HUDEP-2 (cell line): ENCODE measurements around the gene IDI1.
"Not testable (repeated sequence)": the region's sequence is repeated elsewhere in the genome, so short reads cannot be mapped to it uniquely, and the experiment has no call there.

ENCODE experiments used
- DNase-seq, 76 experiments: peaks; one replicate each; lab custom pipeline; 2025; ENCODE audit not compliant: unreplicated experiment in 76 of 76; lab: John Stamatoyannopoulos, UW

IDI1 gene

DNA sequence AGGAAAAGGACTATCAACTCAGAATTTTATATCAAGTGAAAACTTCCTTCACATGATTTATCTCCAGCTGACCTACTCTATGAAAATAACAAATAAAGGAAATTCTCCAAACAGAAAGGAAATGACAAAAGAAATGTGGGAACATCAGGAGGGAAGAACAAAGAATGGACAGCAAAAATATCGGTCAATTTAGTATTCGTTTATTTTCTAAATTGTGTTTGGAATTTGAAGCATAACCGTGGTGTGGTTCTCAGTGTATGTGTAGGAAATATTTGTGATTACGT is 16.0 kb upstream of the IDI1 start:
- DNase-seq: no peak

DNA sequence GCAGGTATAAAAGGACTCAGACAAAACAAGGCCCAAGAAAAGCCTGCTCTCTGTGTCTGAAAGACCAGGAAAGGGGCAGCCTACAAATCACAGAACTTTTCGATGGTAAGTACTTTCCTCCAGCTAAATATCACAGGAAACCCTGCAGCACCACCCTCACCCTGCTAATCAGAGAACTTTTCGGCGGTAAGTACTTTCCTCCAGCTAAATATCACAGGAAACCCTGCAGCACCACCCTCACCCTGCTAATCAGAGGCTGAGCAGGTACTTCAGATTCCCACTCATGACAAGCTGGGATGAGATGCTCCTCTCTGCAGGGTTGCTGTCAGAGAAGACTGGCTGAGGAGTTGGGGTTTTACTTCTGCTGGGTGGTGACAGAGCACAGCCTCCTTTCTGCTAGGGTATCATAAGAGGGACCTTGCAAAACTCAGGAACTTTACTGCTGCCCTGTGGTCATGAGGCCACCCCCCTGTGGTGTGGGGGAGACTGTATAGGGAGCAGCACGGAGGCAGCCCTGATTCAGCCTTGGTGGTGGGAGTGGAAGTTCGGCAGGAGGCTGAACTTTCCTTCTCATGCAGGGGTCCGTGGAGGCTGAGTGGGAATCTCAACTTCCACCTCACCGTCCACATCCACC is 14.4 kb upstream of the IDI1 start:
- no peak for DNase-seq

- DNase-seq: no peak
Observed at GRCh38 chr10:1061930-1062774, 13.2 kb upstream of the IDI1 start.

DNA sequence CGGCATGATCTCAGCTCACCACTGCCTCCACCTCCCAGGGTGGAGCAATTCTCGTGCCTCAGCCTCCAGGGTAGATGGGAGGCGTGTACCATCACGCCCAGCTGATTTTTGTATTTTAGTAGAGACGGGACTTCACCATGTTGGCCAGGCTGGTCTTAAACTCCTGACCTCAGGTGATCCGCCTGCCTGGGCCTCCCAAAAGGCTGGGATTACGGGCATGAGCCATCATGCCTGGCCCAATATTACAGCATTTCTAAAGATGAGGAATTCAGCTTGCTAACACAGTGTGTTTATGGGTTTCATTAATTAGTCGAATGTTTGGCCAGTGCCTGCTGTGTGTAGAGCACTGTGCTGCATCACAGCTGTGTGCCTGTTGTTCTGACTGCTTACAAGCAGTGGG is 11.0 kb upstream of the IDI1 start:
- no peak for DNase-seq

DNA sequence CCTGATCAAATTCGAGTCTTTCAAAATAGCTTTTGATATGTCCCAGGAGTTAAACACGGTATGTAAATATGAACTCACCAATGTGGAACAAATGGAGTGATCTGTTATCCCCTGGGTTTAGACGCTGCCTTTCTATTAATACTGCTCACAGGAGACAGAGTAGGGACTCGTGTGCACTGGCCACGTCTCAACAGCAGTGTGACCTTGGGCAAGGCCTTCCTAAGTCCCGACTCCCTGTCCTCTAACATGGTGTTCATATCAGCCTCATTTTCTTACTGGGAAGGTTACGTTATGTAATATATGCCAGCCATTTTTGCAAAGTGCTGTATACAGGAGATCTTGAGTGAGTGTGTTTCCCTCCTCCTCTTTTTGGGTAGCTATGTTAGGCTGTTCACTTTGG is 9.1 kb upstream of the IDI1 start:
- no peak for DNase-seq

- peak in 5 of 76 experiments; percentile 4 to 12 (median 7) for DNase-seq
Observed at GRCh38 chr10:1057106-1057657, 8.3 kb upstream of the IDI1 start.

DNA sequence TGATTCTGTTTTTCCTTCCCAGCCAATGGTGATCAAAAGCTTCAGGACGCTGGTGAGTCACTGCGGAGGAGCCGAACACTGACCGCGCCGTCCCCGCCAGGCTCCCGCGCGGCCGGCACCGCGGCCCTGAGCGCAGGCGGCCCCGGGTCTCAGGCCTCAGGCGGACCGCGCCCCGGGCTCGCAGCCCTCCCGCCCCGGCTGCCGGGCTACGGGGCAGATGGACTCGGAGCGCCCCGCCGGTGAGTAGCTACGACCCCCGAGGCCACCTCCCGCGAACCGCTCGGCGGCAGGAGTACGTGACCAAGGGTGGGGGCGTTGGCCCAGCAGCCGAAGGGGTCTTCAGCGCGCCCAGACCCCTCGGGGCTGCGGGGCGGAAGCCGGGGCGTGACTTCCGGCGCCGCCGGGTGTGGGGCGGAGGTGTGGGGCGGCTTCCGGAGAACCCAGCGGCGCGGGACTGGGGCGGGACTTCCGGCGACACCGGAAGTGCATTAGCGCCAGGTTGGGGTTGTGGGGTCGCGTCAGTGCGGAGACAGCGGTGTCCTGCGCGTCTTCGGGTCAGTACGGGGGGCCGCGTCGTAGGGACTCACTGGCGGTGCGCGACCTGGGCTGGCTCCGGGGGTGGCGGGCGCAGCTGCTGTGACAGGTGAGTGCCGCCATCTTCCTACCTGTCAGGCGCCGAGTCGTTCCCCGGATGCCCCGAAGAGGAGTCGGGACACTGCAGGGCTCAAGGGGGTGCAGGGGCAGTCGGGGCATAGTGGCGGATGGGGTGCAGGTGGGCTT is 7.6 kb upstream of the IDI1 start, which contains the start of gene WDR37:
Gene WDR37, plus strand, starts transcription at position 60 of the 780 bp plus-strand sequence. CDS start 15,771 bp downstream, outside the sequence.
- peak in 73 of 76 experiments; percentile 3 to 83 (median 67) for DNase-seq

DNA sequence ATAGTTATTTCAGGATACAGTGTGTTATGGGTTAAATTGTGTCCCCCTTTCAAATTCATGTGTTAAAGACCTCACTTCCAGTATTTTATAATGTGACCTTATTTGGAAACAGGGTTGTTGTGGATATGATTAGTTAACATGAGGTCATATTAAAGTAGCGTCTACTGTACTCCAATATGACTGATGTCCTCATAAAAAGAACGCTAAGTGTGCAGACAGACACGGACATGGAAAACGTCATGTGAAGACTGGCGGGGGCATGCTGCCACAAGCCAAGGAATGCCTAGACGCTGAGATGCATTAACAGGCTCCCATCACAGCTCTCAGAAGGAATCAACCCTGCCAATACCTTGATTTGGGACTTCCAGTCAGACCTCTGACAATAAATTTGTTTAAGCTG is 5.8 kb upstream of the IDI1 start:
- DNase-seq: no peak

- peak in 1 of 76 experiments; percentile 31 for DNase-seq
Observed at GRCh38 chr10:1050554-1050953, 1.6 kb upstream of the IDI1 start.

- DNase-seq: peak in 47 of 76 experiments; percentile 4 to 62 (median 31)
Observed at GRCh38 chr10:1050145-1050544, 1.2 kb upstream of the IDI1 start.

DNA sequence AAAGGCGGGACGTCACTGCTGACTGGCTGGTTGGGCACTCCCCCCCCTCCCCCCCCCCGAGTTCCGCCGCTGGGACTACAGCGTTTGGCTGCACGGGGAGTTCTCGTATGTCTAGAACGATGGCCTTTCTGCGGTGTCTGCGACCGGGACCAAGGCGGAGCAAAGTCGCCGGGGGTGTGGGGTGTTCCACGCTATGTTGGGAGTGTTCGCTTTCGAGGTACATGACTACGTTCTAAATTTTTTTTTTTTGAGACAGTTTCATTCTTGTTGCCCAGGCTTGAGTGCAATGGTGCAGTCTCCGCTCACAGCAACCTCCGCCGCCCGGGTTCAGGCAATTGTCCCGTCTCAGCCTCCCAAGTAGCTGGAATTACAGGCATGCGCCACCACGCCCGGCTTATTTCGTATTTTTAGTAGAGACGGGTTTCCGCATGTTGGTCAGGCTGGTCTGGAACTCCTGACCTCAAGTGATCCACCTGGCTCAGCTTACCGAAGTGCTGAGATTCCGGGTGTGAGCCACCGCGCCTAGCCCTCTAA is 573 bp upstream of the IDI1 start:
- DNase-seq: peak in 4 of 76 experiments; percentile 41 to 80 (median 54)

- DNase-seq: peak in 3 of 76 experiments; percentile 33 to 52 (median 50)
Observed at GRCh38 chr10:1048349-1048731, 579 bp downstream of the IDI1 start.

DNA sequence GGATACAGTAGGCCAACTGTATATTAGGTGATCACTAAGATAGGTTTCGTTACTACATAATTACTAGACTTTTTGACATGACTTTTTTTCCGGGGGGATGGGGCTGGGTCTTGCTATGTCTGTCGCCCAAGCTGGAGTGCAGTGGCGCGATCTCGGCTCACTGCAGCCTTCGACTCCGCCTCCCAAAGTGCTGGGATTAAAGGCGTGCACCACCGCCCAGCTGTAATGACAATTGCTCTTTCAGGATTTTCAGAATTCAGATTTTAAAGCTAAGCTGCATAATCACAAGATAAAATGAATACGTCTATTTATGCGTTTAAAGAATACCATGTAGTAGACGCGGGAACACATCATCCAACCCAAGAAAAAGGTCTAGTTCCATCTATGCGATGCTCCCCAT is 982 bp downstream of the IDI1 start:
- DNase-seq: peak in 26 of 76 experiments; percentile 2 to 35 (median 17)

- no peak for DNase-seq
Observed at GRCh38 chr10:1045415-1045814, 3.5 kb downstream of the IDI1 start.

DNA sequence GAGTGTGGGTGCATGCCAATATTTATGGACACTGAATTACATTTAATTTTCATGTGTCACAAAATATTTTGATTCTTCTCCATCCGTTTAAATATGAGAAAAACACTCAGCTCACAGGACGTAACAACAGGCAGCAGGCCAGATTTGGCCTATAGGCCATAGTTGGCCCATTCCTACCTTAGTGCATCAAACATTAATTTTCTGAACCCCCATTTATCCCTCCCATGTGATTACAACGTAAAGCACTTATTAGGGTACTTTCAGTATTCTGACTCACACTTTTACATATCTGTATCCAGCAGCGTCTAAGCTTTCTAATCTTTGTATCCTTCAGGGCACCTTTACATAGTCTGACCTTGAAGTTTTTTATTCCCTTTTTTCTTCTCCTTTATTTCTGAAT is 4.0 kb downstream of the IDI1 start:
- DNase-seq: no peak

- no peak for DNase-seq
Observed at GRCh38 chr10:1044146-1044545, 4.8 kb downstream of the IDI1 start.

DNA sequence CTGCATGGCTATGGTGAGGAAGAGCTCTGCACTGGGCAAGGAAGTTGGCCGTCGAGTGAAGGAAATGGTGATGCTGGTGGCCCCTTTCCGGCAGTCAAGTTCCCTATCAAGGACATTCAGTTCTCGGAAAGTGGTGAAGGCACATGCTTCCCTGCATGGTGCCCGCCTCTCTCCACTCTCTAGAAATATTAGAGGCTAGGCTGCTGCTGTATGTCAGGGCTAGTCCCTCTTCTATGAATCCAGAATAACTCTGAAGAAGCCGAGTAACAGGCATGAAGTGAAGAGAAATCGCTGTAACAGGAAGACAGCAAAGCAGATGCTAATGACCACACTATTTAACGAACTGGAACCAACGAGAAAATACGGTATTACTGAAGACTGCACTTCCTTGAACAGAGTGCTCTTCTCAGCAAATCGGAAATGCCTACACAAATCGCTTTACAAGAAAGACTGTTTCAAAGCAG is 5.4 kb downstream of the IDI1 start:
- DNase-seq: no peak

GRCh38 chr10:1041514-1041913 is 7.4 kb downstream of the IDI1 start:
- DNase-seq: no peak

GRCh38 chr10:1040133-1040532 is 8.8 kb downstream of the IDI1 start:
- DNase-seq: no peak

- not testable (repeated sequence) for DNase-seq
Observed at GRCh38 chr10:1038769-1039168, 10.2 kb downstream of the IDI1 start.

GRCh38 chr10:1037098-1037497 is 11.8 kb downstream of the IDI1 start:
- no peak for DNase-seq
